GM12878 (cell line): ENCODE measurements around the gene IFI27L1. TPM values are rescaled to one million over a fixed set of nuclear protein-coding genes. Genes with fewer than 3 reads are reported as not detected.

ENCODE experiments used
- ATAC-seq: fragments of 200-7000 bp; cut with Tn5 transposase; 3 replicates; pipeline ENCODE4 v1.9.1; 2020; ENCODE audit warnings: mild to moderate bottlenecking, moderate library complexity
- BruUV-seq: library from RNA; stranded (reverse); fragments of 400-500 nt; replicated peaks from 2 replicates; lab custom pipeline; 2021; lab: Mats Ljungman, UMichigan
- CTCF ChIA-PET: fragments of 300-600 bp; sonication (Branson Sonifier 250); formaldehyde crosslinking; extraction: SDS; loops from one replicate; lab custom pipeline; 2021; ENCODE audit warnings: inconsistent platforms; lab: Yijun Ruan, JAX
- POLR2A ChIA-PET: fragments of 350-600 bp; formaldehyde crosslinking; extraction: SDS; loops from one replicate; lab custom pipeline; 2021; ENCODE audit warnings: inconsistent platforms; lab: Charles Lee
- RAD21 ChIA-PET: fragments of 300-600 bp; sonication (Branson Sonifier 250); formaldehyde crosslinking; loops from one replicate; lab custom pipeline; 2023; ENCODE audit warnings: antibody characterized with exemption; ENCODE audit not compliant: unreplicated experiment; lab: Charles Lee
- SMC1A ChIA-PET: fragments of 300-600 bp; sonication (Branson Sonifier 250); formaldehyde crosslinking; loops from one replicate; lab custom pipeline; 2023; ENCODE audit not compliant: unreplicated experiment, uncharacterized antibody; lab: Charles Lee
- DNase-seq: peaks from one replicate; pipeline ENCODE4 v3.0.0-alpha.2; 2011; ENCODE audit warnings: low read depth, low spot score
- FAIRE-seq: peaks from 3 replicates; lab custom pipeline; 2011; peaks lifted over from hg19 to GRCh38; lab: Jason Lieb, UNC
- H2AFZ ChIP-seq: 2 replicates; pipeline ENCODE4 v1.6.0; 2011; ENCODE audit warnings: low read depth, low read length, control low read depth; ENCODE audit not compliant: control insufficient read depth
- H3K27ac ChIP-seq: 2 replicates; pipeline ENCODE4 v1.5.1; 2011; ENCODE audit warnings: control low read depth; ENCODE audit not compliant: control insufficient read depth, insufficient read depth
- H3K27me3 ChIP-seq, 2 experiments: replicated peaks in 1 of 2; 2 replicates each; pipeline versions ENCODE4 v1.6.0 to v1.6.1; 2011; ENCODE audit warnings: low read length in 1 of 2; ENCODE audit not compliant: control insufficient read depth in 2 of 2, insufficient read depth in 2 of 2
- H3K36me3 ChIP-seq, 2 experiments: 2 replicates each; pipeline ENCODE4 v1.5.1; 2011; ENCODE audit warnings: low read length in 1 of 2; ENCODE audit not compliant: control insufficient read depth in 2 of 2, insufficient read depth in 2 of 2
- H3K4me1 ChIP-seq: 2 replicates; pipeline ENCODE4 v1.6.1; 2011; ENCODE audit warnings: mild to moderate bottlenecking, low read length, moderate library complexity, mixed read lengths; ENCODE audit not compliant: control insufficient read depth, insufficient read depth
- H3K4me2 ChIP-seq: 2 replicates; pipeline ENCODE4 v1.6.0; 2011; ENCODE audit warnings: control low read depth; ENCODE audit not compliant: control insufficient read depth, insufficient read depth
- H3K4me3 ChIP-seq: fragments of 200-600 bp; sonication (generic); 2 replicates; pipeline ENCODE4 v1.5.1; 2016
- H3K79me2 ChIP-seq: 2 replicates; pipeline ENCODE4 v1.6.0; 2011; ENCODE audit warnings: low read length; ENCODE audit not compliant: control insufficient read depth, insufficient read depth
- H3K9ac ChIP-seq: 2 replicates; pipeline ENCODE4 v1.8.0; 2011; ENCODE audit warnings: low read length, control low read depth, mixed read lengths; ENCODE audit not compliant: control insufficient read depth, insufficient read depth
- H3K9me3 ChIP-seq: replicated peaks from 3 replicates; pipeline ENCODE4 v1.5.1; 2011; ENCODE audit warnings: mild to moderate bottlenecking, low read length; ENCODE audit not compliant: control insufficient read depth, insufficient read depth
- H4K20me1 ChIP-seq: 2 replicates; pipeline ENCODE4 v1.6.0; 2011; ENCODE audit not compliant: control insufficient read depth, insufficient read depth
- BCLAF1 ChIP-seq: fragments of 450-650 bp; IDR thresholded peaks from 2 replicates; pipeline ENCODE4 v1.6.1; 2017; ENCODE audit warnings: antibody characterized with exemption, mild to moderate bottlenecking, moderate library complexity
- BMI1 ChIP-seq: fragments of 450-650 bp; IDR thresholded peaks from 2 replicates; pipeline ENCODE4 v1.6.1; 2016; ENCODE audit warnings: mild to moderate bottlenecking, moderate library complexity, borderline replicate concordance
- CREB1 ChIP-seq: IDR thresholded peaks from 2 replicates; pipeline ENCODE4 v1.6.1; 2012; ENCODE audit warnings: low read depth, mild to moderate bottlenecking, inconsistent platforms
- E2F4 ChIP-seq: IDR thresholded peaks from 2 replicates; pipeline ENCODE4 v1.6.1; 2012; ENCODE audit warnings: low read depth, low read length, improper control_type of control experiment
- IRF4 ChIP-seq: IDR thresholded peaks from 2 replicates; pipeline ENCODE4 v1.6.1; 2011; ENCODE audit warnings: low read depth, low read length
- JUNB ChIP-seq: IDR thresholded peaks from 2 replicates; pipeline ENCODE4 v1.6.1; 2016; ENCODE audit warnings: antibody characterized with exemption, mild to moderate bottlenecking
- MXI1 ChIP-seq: fragments of 150-350 bp; IDR thresholded peaks from 2 replicates; pipeline ENCODE4 v1.6.1; 2011; ENCODE audit warnings: low read depth, mild to moderate bottlenecking, inconsistent platforms, low read length, improper control_type of control experiment
- NBN ChIP-seq: fragments of 450-650 bp; IDR thresholded peaks from 2 replicates; pipeline ENCODE4 v1.6.1; 2016
- NFIC ChIP-seq: IDR thresholded peaks from 2 replicates; pipeline ENCODE4 v1.6.1; 2012; ENCODE audit warnings: low read depth, mild to moderate bottlenecking, inconsistent platforms, low read length, moderate library complexity
- NFYA ChIP-seq: IDR thresholded peaks from 2 replicates; pipeline ENCODE4 v1.6.1; 2011; ENCODE audit warnings: low read depth, mild to moderate bottlenecking, low read length, improper control_type of control experiment, borderline replicate concordance
- PML ChIP-seq: IDR thresholded peaks from 2 replicates; pipeline ENCODE4 v1.6.1; 2012; ENCODE audit warnings: low read length, inconsistent platforms
- SMAD5 ChIP-seq: IDR thresholded peaks from 2 replicates; pipeline ENCODE4 v1.6.1; 2016; ENCODE audit warnings: antibody characterized with exemption, low read depth
- SMARCA5 ChIP-seq: fragments of 450-650 bp; IDR thresholded peaks from 2 replicates; pipeline ENCODE4 v1.6.1; 2017; ENCODE audit warnings: mild to moderate bottlenecking
- SMC3 ChIP-seq: IDR thresholded peaks from 2 replicates; pipeline ENCODE4 v1.6.1; 2011; ENCODE audit warnings: low read length, improper control_type of control experiment, borderline replicate concordance
- TARDBP ChIP-seq: IDR thresholded peaks from 2 replicates; pipeline ENCODE4 v1.6.1; 2016; ENCODE audit warnings: borderline replicate concordance
- USF1 ChIP-seq: IDR thresholded peaks from 2 replicates; pipeline ENCODE4 v1.6.1; 2011; ENCODE audit warnings: borderline replicate concordance, low read depth, mild to moderate bottlenecking, moderate library complexity, mixed read lengths, low read length; ENCODE audit not compliant: insufficient read depth; ENCODE audit errors: extremely low read length
- ZBTB33 ChIP-seq: fragments of 450-650 bp; IDR thresholded peaks from 2 replicates; pipeline ENCODE4 v1.6.1; 2017; ENCODE audit warnings: mild to moderate bottlenecking
- ZSCAN29 ChIP-seq: fragments of 450-650 bp; IDR thresholded peaks from 2 replicates; pipeline ENCODE4 v1.6.1; 2017; ENCODE audit warnings: mild to moderate bottlenecking, moderate library complexity
- WGBS: methylation state at CpG from one replicate; pipeline ENCODE4 v1.1.6; 2016; ENCODE audit warnings: low lambda C conversion rate; ENCODE audit not compliant: insufficient replicate concordance, insufficient coverage; ENCODE audit errors: missing lambda C conversion rate; 5-methylcytosine and 5-hydroxymethylcytosine counted together
- in situ Hi-C: fragments of 300-500 bp; cut with MboI; formaldehyde crosslinking; loops from 9 replicates; pipeline ENCODE4 v1.14.3; 2018; ENCODE audit warnings: mixed read lengths
- intact Hi-C: fragments of 100-400 bp; cut with micrococcal nuclease; formaldehyde crosslinking; loops from one replicate; pipeline ENCODE4 v1.14.2; 2022; ENCODE audit not compliant: unreplicated experiment
- polyA plus RNA-seq, 11 experiments: library from polyadenylated mRNA; depleted of rRNA in 4 of 11; unstranded in 6 of 11; stranded (reverse) in 5 of 11; fragments of >200 nt; fragmentation: Nextera tagmentation in 4 of 11; fragmentation: Illumina TruSeq in 1 of 11; extraction: Ambion mirVana in 4 of 11; extraction: Trizol in 1 of 11; gene quantifications; 1 replicate in 1 of 11; 2 replicates in 10 of 11; pipeline versions ENCODE4 v1.2.1 to v1.2.3, GENCODE V29; 2011 to 2016; ENCODE audit warnings: inconsistent platforms in 2 of 11, missing spikeins in 2 of 11, low read depth in 1 of 11
- total RNA-seq, 4 experiments: library from RNA; depleted of rRNA in 3 of 4; stranded (reverse); fragments of >200 nt in 3 of 4; fragmentation: Illumina TruSeq in 1 of 4; extraction: Trizol in 1 of 4; gene quantifications; 2 replicates each; pipeline versions ENCODE4 v1.2.1 to v1.2.3, GENCODE V29; 2013 to 2021

IFI27L1 gene
- total and polyA plus RNA-seq, 10 of the 15 experiments (the other 5 are each of a cell fraction or from before 2014, with no cell fraction given): 17.4 to 38.8 (median 27.6) TPM

- H3K4me2 ChIP-seq: no peak overlapping the region
- SMC1A ChIA-PET: interaction anchor here (1.1 to 2.2 kb wide), 2 partner anchors 45 to 91 kb away, joined by 3 to 10 read pairs; no protein-coding TSS in a partner anchor
- H3K27me3 ChIP-seq: peaks cover 0 to 4% of the 10 kb centered on the region in 2 experiments; a peak in 1 of 4 replicates
- peaks cover 10% of the 10 kb centered on the region; the same call in 1 of the 2 replicates for H3K4me1 ChIP-seq
- in situ Hi-C loops: no loop called here
- intact Hi-C loops: no loop called here
- H3K4me3 ChIP-seq: no peak overlapping the region
- H3K9me3 ChIP-seq: no peaks in the 10 kb centered on the region
- RAD21 ChIA-PET: interaction anchor here (1.0 kb wide), 1 partner anchor 90 kb away, joined by 3 read pairs; no protein-coding TSS in a partner anchor
- DNase-seq (no peak), ATAC-seq (no peak)
- H3K9ac ChIP-seq: no peak overlapping the region
- POLR2A ChIA-PET: no interaction called here
- no peaks in the 10 kb centered on the region; a peak in 1 of 4 replicates for H3K36me3 ChIP-seq
- CTCF ChIA-PET: interaction anchor here (1.1 to 2.2 kb wide), 3 partner anchors 9 to 91 kb away, joined by 3 to 8 read pairs (median 8); partner anchors contain the start of genes DDX24 and IFI27L1
- TF ChIP-seq NFIC: no peak
- no peak for TF ChIP-seq SMC3
- no peak for TF ChIP-seq SMARCA5
- no peak for TF ChIP-seq E2F4
- no peak for TF ChIP-seq SMAD5
- TF ChIP-seq IRF4: no peak
- TF ChIP-seq ZBTB33: no peak
- no peak for TF ChIP-seq USF1
- no peak for TF ChIP-seq BCLAF1
- no peak for TF ChIP-seq CREB1
- TF ChIP-seq PML: no peak
- no peak for TF ChIP-seq NBN
- no peak for TF ChIP-seq BMI1
- no peak for TF ChIP-seq ZSCAN29
- TF ChIP-seq JUNB: no peak
- TF ChIP-seq TARDBP: no peak
- TF ChIP-seq MXI1: no peak
- TF ChIP-seq NFYA: no peak
- TF ChIP-seq, all 136 proteins: peak for 0
- Histone ChIP-seq H3K27ac (no peak overlapping the region), H3K79me2 (no peaks in the 10 kb centered on the region), H2AFZ (no peak overlapping the region), H4K20me1 (no peaks in the 10 kb centered on the region)
- FAIRE-seq: no peak
- 77% methylated on average over 6 of the region's 6 CpGs for WGBS
- no TSS peak for BruUV-seq
Measured at GRCh38 chr14:94127330-94127729, 46.2 kb downstream of the IFI27L1 start.
